SK-N-MC (cell line): Measurements from ENCODE around the gene GUCY1A1.

Experiments used
- DNase-seq: peaks from one replicate; pipeline ENCODE4 v3.0.0-alpha.2; 2011; ENCODE audit warnings: low read depth, low spot score
- H3K27ac ChIP-seq: fragments of 200-600 bp; sonication (generic); 2 replicates; pipeline ENCODE4 v1.5.1; 2016; ENCODE audit warnings: mixed run types
- H3K36me3 ChIP-seq: fragments of 200-600 bp; sonication (generic); 2 replicates; pipeline ENCODE4 v1.6.1; 2017; ENCODE audit warnings: antibody characterized with exemption, low read length, mixed read lengths; ENCODE audit not compliant: insufficient read depth
- H3K4me3 ChIP-seq: fragments of 200-600 bp; sonication (generic); 2 replicates; pipeline ENCODE4 v1.5.1; 2016
- H3K9ac ChIP-seq: fragments of 200-600 bp; sonication (generic); 2 replicates; pipeline ENCODE4 v1.8.0; 2017; ENCODE audit warnings: mixed run types, mixed read lengths; ENCODE audit not compliant: insufficient read length
- H3K9me3 ChIP-seq: fragments of 200-600 bp; sonication (generic); 2 replicates; pipeline ENCODE4 v1.6.1; 2017; ENCODE audit warnings: low read depth, mild to moderate bottlenecking, antibody characterized with exemption, low read length, moderate library complexity, mixed read lengths
- EZH2 ChIP-seq: fragments of 200-600 bp; sonication (generic); IDR thresholded peaks from one replicate; pipeline ENCODE4 v1.6.1; 2017; ENCODE audit warnings: antibody characterized with exemption
- FOXP2 ChIP-seq: optimal IDR thresholded peaks from 2 replicates; pipeline ENCODE3; 2011; ENCODE audit warnings: mild to moderate bottlenecking, moderate library complexity; ENCODE audit not compliant: insufficient read depth; ENCODE audit errors: extremely low read length, control extremely low read depth
- POLR2AphosphoS5 ChIP-seq: IDR thresholded peaks from 2 replicates; pipeline ENCODE4 v1.6.1; 2012; ENCODE audit warnings: mild to moderate bottlenecking, low read depth, low read length, borderline replicate concordance

GUCY1A1 gene

GRCh38 chr4:155692361-155692760, 25.7 kb downstream of the GUCY1A1 start:
- no peak for TF ChIP-seq POLR2AphosphoS5
- TF ChIP-seq EZH2, result no peak
- no peak for TF ChIP-seq FOXP2
- no peak for DNase-seq
- Histone ChIP-seq H3K9ac (no peak overlapping the region), H3K27ac (no peak overlapping the region), H3K4me3 (no peak overlapping the region), H3K36me3 (no peaks in the 10 kb centered on the region), H3K9me3 (no peaks in the 10 kb centered on the region)

- Histone ChIP-seq H3K36me3 (no peaks in the 10 kb centered on the region), H3K9ac (no peak overlapping the region), H3K4me3 (no peak overlapping the region), H3K27ac (no peak overlapping the region), H3K9me3 (no peaks in the 10 kb centered on the region)
- TF ChIP-seq EZH2, result no peak
- no peak for TF ChIP-seq POLR2AphosphoS5
- DNase-seq, result no peak
Measured at GRCh38 chr4:155693015-155693663, 26.5 kb downstream of the GUCY1A1 start.

- TF ChIP-seq EZH2, result no peak
- no peak for TF ChIP-seq POLR2AphosphoS5
- no peak for TF ChIP-seq FOXP2
- H3K36me3 ChIP-seq, result no peaks in the 10 kb centered on the region
- H3K9me3 ChIP-seq, result no peaks in the 10 kb centered on the region
- DNase-seq, result no peak
- H3K27ac ChIP-seq, result no peak overlapping the region
- no peak overlapping the region for H3K4me3 ChIP-seq
- no peak overlapping the region for H3K9ac ChIP-seq
Measured at GRCh38 chr4:155694100-155694785, 27.6 kb downstream of the GUCY1A1 start.

- no peak overlapping the region for H3K9ac ChIP-seq
- DNase-seq, result no peak
- no peak overlapping the region for H3K27ac ChIP-seq
- H3K36me3 ChIP-seq, result no peaks in the 10 kb centered on the region
- no peaks in the 10 kb centered on the region for H3K9me3 ChIP-seq
- H3K4me3 ChIP-seq, result no peak overlapping the region
- no peak for TF ChIP-seq EZH2
- TF ChIP-seq FOXP2, result no peak
Measured at GRCh38 chr4:155696226-155696625, 29.6 kb downstream of the GUCY1A1 start.

- DNase-seq, result no peak
- no peaks in the 10 kb centered on the region for H3K9me3 ChIP-seq
- H3K9ac ChIP-seq, result no peak overlapping the region
- no peaks in the 10 kb centered on the region for H3K36me3 ChIP-seq
- TF ChIP-seq FOXP2, result no peak
- TF ChIP-seq POLR2AphosphoS5, result no peak
- TF ChIP-seq EZH2, result no peak
- no peak overlapping the region for H3K4me3 ChIP-seq
- H3K27ac ChIP-seq, result no peak overlapping the region
Measured at GRCh38 chr4:155696726-155697125, 30.1 kb downstream of the GUCY1A1 start.

GRCh38 chr4:155701827-155702226, 35.2 kb downstream of the GUCY1A1 start:
- no peak overlapping the region for H3K9ac ChIP-seq

GRCh38 chr4:155703486-155704247, 37.0 kb downstream of the GUCY1A1 start:
- TF ChIP-seq EZH2, result no peak
- TF ChIP-seq FOXP2, result no peak
- no peak for TF ChIP-seq POLR2AphosphoS5
- DNase-seq, result no peak
- H3K27ac ChIP-seq, result no peak overlapping the region
- H3K4me3 ChIP-seq, result no peak overlapping the region
- H3K9ac ChIP-seq, result no peak overlapping the region
- H3K9me3 ChIP-seq, result no peaks in the 10 kb centered on the region
- H3K36me3 ChIP-seq, result no peaks in the 10 kb centered on the region

More at GRCh38 chr4:155701827-155702226, 35.2 kb downstream of the GUCY1A1 start:
- no peak overlapping the region for H3K27ac ChIP-seq
- TF ChIP-seq EZH2, result no peak
- TF ChIP-seq POLR2AphosphoS5, result no peak
- TF ChIP-seq FOXP2, result no peak
- H3K36me3 ChIP-seq, result no peaks in the 10 kb centered on the region
- no peak for DNase-seq
- no peaks in the 10 kb centered on the region for H3K9me3 ChIP-seq
- no peak overlapping the region for H3K4me3 ChIP-seq

- H3K27ac ChIP-seq, result no peak overlapping the region
- no peaks in the 10 kb centered on the region for H3K9me3 ChIP-seq
- H3K36me3 ChIP-seq, result no peaks in the 10 kb centered on the region
- no peak overlapping the region for H3K4me3 ChIP-seq
- TF ChIP-seq FOXP2, result no peak
- no peak for TF ChIP-seq POLR2AphosphoS5
- no peak for TF ChIP-seq EZH2
- DNase-seq, result no peak
- no peak overlapping the region for H3K9ac ChIP-seq
Measured at GRCh38 chr4:155704841-155705404, 38.3 kb downstream of the GUCY1A1 start.
